NCI-H460 (cell line): ENCODE measurements around the gene BTBD7. TPM values are rescaled to one million over a fixed set of nuclear protein-coding genes. Genes with fewer than 3 reads are reported as not detected.

Experiments used
- DNase-seq: peaks from one replicate; pipeline ENCODE4 v3.0.0-alpha.2; 2016; ENCODE audit warnings: low read depth; ENCODE audit errors: extremely low read depth
- total RNA-seq: library from RNA; depleted of rRNA; stranded (reverse); fragments of >200 nt; shearing (Covaris generic); gene quantifications from 2 replicates; pipeline ENCODE4 v1.2.3, GENCODE V29; 2014

The BTBD7 gene
- total RNA-seq, 1 experiment from 2014 or later: 21.5 TPM

DNA sequence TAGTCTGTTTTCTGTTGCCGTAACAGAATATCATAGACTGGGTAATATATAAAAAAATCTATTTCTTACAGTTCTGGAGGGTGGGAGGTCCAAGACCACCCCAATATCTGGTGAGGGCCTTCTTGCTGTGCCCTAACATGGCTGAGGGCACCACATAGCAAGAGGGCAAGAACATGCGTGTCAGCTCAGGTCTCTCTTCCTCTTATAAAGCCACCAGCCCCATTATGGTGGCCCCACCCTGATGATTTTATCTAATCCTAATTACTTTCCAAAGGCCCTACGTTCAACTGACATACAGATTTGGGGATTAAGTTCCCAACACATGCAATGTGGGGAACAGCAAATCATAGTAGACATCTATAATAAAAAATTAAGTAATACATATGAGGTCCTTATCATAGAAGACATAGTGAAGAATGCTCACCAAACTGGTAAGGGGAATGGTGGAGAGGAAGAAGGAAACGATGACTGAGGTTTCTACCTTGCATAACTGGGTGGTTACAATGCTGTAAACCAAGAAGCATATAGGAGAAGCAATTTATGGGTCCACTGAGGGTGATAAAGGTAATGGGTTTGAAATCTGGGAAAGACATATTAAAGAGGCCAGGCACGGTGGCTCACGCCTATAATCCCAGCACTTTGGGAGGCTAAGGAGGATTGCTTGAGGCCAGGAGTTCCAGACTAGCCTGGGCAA lies 27.0 kb downstream of the BTBD7 start:
- no peak for DNase-seq

DNA sequence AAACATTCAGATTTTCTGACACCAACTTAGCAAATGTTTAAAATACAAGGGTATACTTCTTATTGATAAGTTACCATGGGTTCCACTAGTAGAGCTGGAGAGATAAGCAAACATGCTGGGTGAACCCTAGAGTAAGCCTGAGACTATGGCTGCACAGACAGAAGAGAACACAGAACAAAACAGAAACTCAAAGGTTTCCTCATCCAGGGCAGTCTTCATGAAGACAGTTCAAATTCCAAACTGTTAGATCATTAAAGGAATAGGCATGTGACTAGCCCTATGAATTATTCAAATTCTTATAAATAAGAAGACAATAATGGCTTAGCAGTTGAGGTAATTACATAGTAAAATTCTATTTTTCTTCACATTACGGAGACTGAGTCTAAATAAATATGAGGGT lies 28.1 kb downstream of the BTBD7 start:
- no peak for DNase-seq

DNA sequence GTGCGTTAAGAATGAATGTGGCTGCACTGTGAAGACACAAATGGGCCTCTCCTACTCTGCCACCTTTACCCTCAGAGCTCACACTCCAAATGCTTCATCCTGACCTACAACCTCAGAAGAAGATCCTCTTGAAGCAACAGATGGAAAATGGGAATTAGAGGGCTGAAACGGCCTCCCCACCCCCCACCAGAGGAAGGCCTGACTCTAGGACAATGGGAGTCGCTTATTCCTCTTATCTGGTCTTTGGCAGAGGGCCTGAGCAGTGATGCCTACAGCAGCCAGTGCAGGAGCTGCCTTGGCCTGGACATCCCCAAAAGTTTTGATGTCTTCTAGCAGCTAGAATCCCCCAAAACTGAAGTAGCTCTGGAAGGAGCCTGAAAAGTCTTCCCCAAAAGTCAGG lies 29.2 kb downstream of the BTBD7 start:
- no peak for DNase-seq

DNA sequence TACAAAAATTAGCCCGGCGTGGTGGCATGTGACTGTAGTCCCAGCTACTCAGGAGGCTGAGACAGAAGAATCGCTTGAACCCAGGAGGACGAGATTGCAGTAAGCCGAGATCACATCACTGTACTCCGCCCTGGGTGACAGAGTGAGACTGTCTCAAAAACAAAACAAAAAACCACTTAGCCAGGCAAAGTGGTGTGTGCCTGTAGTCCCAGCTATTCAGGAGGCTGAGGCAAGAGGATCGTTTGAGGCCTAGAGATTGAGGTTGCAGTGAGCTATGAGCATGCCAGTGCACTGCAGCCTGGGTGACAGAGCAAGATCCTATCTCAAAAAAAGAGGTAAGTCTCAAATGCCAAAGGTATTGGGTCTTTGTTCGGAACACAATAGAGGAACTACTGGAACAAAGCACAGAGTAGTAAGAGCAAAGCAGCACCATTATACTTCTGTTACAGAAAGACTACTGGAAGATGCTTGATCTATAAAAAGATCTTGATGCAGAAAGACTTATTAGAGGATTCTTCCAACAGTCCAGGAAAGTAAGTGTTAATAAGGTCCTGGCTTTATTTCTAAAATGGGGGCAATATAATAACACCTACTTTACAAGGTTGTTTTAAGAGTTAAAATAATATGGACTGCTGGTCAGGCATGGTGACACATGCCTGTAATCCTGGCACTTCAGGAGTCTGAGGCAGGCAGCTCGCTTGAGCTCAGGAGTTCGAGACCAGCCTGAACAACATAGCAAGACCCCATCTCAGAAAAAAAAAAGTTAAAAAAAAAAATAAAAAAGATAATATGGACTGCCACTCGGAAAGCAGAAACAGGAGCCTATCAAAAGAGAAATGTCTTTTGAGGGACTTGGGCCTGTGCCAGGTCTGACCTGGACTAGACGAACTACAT lies 29.9 kb downstream of the BTBD7 start:
- no peak for DNase-seq

DNA sequence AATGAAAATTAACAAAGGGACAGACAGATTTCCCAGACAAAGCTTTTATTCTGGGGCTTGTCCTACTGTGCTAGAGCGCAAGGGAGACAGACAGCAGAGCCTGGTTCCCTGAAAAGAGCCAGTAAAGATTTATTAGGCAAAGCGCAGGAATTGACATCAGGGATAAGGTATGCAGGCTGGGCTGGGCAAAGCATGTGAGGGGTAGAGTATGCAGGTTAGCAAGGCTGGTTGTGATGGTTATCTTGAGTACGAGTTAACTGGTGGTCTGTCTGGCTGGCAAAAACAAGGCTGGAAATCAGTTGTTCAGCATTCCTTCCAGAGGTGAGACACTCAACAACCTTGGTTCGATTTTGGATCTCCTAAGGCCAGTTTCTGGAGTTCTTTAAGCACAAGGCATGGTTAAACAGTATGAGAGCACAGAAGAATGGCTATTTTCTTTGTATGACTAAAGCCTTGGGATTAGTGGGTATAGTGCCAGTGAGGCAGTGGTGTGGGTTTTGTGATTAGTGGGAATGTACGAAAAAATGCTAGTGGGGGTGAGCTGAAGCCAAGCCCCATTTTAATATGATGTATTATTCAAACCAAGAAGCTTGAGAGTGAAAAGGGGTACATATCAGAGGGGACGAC lies 30.9 kb downstream of the BTBD7 start:
- DNase-seq: no peak

DNA sequence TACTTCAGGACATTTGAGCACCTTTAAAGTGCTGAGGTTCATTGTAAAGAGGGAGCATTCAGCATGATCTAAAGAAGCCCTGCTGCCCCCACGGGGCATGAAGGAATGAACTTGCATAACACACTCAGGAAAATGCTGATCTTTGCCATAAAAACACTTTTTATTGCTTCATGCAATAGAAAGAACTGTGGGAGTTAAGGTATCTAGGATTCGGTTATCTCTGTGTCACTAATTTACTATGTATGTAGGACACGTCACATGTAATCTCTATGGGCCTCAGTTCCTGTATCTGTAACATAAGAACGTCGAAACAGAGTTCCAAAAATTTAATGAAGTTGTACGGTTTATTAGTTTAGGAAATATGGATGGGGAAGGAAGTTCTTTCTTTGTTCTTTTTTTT lies 33.0 kb downstream of the BTBD7 start:
- DNase-seq: no peak

DNA sequence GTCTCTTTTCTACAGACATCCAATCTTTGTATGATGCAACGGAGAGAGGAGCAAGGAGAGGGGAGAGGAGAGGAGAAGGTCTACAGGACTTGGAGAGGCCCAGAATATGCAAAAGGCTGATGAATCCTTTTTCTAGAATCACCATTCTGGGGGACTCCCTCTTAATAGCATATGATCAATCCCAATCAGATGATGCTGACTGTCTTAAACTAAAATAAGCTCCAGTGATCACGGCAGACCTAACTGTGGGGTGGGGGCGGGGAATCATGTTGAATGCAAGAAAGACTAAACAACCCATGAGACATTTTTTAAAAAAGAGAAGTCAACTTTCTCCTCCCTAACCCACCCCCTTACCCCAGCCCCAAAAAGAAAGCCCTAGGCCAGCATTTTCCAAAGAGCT lies 33.4 kb downstream of the BTBD7 start:
- DNase-seq: no peak

DNA sequence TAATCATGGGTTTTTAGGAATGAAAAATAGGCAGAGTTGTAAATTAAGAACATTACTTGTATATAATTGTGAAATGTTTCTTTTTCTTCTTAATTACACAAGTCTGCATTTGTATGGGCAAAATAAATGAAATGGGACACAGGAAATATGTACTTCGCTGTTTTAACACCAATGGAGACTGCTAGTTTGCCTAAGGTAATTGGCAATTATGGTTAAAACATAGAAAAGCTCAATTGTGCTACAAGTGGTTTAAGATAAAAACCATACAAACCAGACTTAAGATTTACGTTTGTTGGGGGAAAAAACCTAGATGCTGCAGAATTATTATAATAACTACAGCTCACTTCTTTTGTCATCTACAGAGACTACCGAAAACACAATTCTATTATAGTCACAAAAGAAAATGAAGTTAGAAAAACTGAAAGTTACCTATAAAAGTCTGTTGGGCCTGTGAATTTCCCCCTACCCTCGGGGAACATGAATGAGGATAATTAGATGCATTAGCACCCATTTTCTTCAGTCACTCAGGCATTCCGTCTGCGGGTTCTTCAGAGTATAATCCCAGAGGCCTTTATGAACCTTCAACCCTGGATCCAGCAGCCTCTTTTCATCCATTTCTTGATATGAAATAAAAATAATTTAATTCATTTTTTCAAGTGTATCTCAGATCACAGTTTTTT lies 37.2 kb downstream of the BTBD7 start:
- DNase-seq: no peak

DNA sequence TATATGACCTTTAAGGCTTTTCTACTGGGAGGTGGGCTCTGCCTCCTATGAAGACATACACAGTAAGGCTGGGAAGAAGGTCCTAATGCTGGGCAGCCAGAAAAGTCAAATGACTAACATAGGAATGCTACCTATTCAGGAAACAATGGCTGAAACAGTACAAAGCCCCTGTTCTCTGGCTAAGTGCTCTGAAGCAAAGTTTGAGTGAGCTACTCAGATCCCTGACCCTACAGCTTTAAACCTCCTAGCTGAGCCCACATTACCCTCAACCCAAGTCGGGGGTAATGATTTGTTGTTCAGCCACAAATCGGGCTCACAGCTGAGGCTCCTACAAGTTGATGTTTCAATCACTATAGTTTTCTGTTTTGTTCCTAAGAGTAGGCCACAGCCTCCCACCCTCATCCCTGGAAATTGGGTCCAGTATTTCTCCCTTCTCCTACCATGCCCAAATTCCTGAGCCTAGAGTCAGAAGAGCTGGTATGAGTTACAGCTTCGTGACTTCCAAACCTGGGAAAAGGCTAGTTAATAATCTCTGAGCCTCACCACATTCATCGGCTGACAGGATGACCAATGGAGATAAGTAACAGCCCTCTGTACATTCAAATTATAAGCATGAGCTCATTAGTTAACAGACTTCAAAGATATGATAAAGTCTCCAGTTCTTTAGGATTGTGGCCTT lies 46.5 kb downstream of the BTBD7 start:
- no peak for DNase-seq

DNA sequence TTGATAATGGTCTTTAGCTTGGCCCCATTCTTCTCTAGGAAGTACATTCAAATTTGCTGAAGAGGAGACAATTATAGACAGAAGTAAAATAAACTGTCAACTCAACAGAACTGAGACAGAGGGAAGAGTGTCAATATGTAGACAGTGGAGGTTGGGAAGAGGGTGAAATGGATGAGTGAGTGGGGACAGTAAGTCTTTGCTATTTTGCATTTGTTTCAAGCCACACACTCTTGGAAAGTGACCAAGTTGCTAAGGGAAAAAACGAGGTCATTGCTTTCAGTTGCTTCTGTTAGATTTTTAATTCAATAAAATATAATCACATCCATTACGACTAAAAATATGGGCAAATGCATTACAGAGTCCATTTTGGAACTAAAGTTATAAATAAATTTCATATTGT lies 47.8 kb downstream of the BTBD7 start:
- no peak for DNase-seq

DNA sequence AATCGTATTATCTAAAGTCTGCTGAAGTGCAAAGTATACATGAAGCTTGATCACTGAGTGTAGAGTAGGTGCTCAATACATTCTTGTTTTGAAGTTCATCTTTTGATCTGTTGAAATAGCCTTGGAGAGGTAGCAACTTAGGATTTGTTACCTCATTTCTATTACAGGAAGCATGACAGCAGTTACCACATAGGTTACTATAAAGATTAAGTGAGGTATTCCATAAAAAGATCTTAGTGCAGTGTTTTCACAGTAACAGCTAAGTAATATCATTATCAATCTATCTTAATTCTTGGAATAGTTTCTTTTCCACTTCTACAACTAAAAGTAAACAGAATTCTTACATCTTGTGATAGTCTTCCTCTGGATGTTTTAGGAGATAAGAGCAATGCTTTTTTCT lies 50.9 kb downstream of the BTBD7 start:
- no peak for DNase-seq

DNA sequence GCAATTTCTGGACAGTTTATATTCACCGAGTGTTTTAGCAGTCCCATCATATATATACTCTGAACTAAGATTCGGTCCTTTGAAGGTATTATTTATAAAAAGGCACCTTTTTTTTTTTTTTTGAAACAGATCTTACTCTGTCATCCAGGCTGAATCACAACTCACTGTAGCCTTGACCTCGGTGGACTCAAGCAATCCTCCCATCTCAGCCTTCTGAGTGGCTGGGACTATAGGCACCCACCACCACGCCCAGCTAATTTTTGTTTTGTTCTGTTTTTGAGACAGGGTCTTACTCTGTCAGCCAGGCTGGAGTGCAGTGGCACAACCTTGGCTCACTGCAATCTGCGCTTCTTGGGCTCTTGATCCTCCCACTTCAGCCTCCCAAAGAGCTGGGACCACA lies 52.1 kb downstream of the BTBD7 start:
- no peak for DNase-seq

DNA sequence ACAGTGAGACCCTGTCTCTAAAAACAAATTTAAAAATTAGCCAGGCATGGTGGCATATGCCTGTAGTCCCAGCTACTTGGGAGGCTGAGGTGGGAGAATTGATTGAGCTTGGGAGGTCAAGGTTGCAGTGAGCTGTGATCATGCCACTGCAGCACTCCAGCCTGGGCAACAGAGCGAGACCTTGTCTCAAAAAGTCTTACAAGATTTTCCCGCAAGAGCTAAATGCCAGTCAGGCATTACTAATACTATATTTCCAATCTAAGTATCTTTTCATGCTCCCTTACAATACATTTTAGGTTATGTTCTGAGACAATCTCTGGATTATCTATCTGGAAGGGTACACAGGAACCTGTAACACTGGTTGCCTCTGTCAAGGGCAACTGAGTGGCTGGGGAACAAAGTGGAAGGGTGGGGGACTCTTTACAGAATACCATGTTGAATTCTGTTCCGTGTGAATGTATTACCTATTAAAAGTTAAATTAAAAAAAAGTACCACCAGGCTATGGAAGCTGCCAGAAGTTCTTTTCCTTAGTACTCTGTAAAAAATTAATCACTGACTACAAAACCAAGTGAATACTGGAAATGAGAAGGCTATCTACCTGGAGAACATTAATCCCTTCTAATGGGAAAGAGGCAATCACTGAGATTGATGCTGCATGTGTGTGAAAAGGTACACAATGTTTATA lies 56.7 kb downstream of the BTBD7 start:
- DNase-seq: no peak

DNA sequence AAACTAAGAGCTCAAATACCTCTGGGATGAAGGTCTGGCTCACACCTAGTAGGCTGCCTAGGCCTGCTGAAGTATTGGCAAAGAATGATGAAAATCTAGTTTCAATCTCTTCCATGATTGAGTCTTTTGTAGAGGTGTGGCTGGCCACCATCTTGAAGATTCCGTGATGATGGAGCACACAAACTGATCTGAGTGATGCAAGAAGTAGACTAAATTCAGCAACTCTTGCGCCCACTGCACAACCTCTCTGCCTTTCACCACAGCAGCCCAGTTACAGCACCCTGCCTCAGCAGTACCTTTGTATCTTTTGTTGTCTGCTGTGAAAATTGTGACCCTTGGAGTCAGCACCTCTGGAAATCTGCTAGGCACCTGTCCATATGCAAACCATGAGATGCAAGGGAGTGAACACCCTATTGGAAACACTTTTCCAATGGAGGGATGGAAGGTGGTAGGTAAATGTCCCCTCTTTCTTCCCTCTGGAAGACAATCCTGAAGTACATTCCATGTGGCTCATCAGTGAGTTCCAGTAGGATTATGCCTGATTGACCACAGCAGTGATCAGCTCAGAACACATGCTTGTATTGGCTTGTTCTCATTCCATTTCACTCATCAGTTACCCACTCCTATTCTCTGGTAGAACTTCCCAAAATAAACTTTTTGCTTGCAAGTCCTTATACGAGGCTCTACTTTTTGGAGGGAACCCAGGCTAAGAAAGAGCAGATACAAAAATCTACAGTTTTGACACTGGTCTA lies 58.6 kb downstream of the BTBD7 start:
- no peak for DNase-seq

DNA sequence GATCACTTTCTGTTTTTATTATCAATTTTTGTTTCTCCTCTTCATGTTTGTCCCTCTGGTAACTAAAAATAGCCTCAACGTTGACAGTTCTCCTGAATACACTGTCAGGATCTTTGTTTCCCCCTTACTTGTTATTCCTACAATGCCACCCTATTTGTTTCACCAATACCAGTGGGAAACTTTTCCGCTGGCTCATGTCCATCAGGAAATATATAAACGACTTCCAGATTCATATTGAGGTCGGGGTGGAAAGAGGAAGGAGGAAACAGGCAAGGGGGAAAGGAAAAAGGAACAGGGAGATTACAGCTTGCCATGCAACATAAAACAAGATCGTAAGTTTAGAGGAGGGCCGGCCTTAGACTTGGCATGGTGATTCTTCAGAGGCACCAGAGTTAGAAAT lies 61.7 kb downstream of the BTBD7 start:
- DNase-seq: no peak

DNA sequence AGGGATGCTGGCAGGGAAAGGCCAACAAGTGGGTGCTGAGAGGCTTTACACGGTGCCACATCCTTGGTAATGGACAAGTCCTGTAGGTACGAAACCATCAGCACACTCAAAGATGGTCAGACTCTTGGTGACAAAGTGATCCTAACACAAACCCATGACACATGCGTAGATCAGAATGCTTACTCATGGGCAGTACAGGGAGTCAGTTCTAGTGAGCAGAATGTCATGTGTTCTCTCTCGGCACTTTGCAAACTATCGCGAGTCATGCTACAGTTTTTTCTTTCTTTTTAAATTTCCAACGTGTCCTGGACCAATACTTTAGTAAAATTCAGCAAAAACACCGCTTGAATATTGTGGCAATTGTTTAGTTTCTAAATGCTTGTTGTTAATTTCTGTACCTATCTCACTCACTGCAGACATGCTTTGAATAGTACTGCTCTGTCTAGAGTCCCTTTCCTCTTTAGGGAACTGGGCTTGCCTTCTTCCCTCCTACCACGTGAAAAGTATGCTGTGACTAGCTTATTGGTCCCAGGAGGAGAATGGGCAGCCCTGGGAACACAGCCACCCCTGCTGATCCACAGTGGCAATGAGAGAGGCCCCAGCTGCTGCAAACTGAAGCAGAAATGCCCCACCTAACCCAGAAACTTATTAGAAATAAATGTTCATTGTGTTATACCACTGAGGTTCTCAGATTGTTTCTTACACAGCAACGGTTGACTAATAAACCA lies 63.3 kb downstream of the BTBD7 start:
- peak; percentile 76 for DNase-seq

DNA sequence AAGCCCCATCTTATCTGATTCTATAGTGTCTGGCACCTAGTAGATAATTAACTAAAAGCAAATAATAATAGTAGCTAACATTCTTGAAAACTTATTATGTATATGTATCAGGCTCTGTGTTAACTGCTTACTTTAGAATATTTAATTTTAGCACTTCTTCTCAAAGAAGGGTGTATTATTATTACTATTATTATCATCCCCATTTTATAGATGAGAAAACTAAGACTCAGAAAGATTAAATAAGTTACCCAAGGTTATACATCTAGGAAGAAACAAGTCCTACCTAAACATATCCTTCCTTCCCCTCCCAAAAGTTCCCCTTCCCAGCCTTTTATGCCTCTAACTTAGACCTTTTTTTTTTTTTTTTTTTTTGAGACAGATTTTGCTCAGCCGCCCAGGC lies 64.4 kb downstream of the BTBD7 start:
- DNase-seq: no peak

DNA sequence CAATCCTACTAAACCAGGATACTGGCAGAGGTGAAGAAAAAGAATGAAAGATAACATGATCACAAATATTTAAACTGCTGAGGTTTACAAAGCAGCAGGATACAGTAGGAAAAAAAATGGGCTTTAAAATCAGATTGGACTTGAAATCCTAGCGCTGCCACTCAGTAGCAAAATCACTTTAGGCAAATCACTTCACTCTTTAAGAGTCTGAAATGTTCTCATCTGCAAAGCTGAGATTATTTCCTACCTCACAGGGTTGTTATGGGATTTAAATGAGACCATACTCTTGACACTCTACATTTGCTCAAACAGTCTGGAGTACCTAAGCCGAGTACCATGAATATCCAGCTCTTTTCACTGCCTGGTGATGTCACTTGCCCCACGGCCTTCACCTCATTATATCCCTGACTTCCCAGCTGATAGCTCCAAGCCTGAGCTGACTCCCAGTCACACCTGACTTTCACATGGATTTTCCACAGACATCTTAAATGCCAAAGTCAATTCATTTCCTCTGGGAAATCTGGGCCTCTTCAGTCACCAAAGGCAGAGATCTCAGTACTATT lies 65.6 kb downstream of the BTBD7 start:
- no peak for DNase-seq
